Measurements from ENCODE around the gene AZU1.
"Not testable (repeated sequence)": the region's sequence is repeated elsewhere in the genome, so short reads cannot be mapped to it uniquely, and the experiment has no call there.

Gene AZU1

GRCh38 chr19:829129-829758 is 1.6 kb downstream of the AZU1 start:
- TF ChIP-seq CTCF (IDR thresholded peaks at IDR 0.05; ENCODE audit: low read depth, low read length): no peak

GRCh38 chr19:831407-832369 is 4.1 kb downstream of the AZU1 start:
- TF ChIP-seq CTCF (IDR thresholded peaks at IDR 0.05; ENCODE audit: low read depth, low read length): no peak
- no peak overlapping the region for H3K4me3 ChIP-seq (ENCODE audit: low read depth, low read length)

More at GRCh38 chr19:829129-829758, 1.6 kb downstream of the AZU1 start:
- H3K4me3 ChIP-seq (ENCODE audit: low read depth, low read length): no peak overlapping the region

- TF ChIP-seq CTCF (IDR thresholded peaks at IDR 0.05; ENCODE audit: low read depth, low read length): no peak
- no peak overlapping the region for H3K4me3 ChIP-seq (ENCODE audit: low read depth, low read length)
These were observed 6.6 kb downstream of the AZU1 start for GRCh38 chr19:834216-834615.

- no peak for TF ChIP-seq CTCF (IDR thresholded peaks at IDR 0.05; ENCODE audit: low read depth, low read length)
- H3K4me3 ChIP-seq (ENCODE audit: low read depth, low read length): no peak overlapping the region
These were observed 7.7 kb downstream of the AZU1 start for GRCh38 chr19:835210-835810.

- H3K4me3 ChIP-seq (ENCODE audit: low read depth, low read length): no peak within 1 kb of the TSS
- TF ChIP-seq CTCF (IDR thresholded peaks at IDR 0.05; ENCODE audit: low read depth, low read length): no peak
These were observed 13.0 kb downstream of the AZU1 start, which contains the start of gene PRTN3 for GRCh38 chr19:840519-841206. Gene PRTN3 (plus strand): TSS chr19:840999. CDS start chr19:841009, 10 bp downstream.

GRCh38 chr19:842802-843179 is 15.2 kb downstream of the AZU1 start:
- H3K4me3 ChIP-seq (ENCODE audit: low read depth, low read length): not testable (repeated sequence)

- 0 out of 2 replicates have a peak overlapping the region, but pooled peaks have one; percentile 24 for H3K4me3 ChIP-seq (ENCODE audit: low read depth, low read length)
- no peak for TF ChIP-seq CTCF (IDR thresholded peaks at IDR 0.05; ENCODE audit: low read depth, low read length)
These were observed 15.7 kb downstream of the AZU1 start for GRCh38 chr19:843180-843835.
